NT2/D1 (cell line): ENCODE measurements around the gene ZFC3H1.

Experiments
- SUZ12 ChIP-seq: IDR thresholded peaks from 2 replicates; pipeline ENCODE4 v1.6.1; 2011; ENCODE audit not compliant: insufficient read length, insufficient read depth; ENCODE audit errors: extremely low read depth
- YY1 ChIP-seq: IDR thresholded peaks from 2 replicates; pipeline ENCODE4 v1.6.1; 2011; ENCODE audit not compliant: insufficient read length, insufficient read depth

- no peak for TF ChIP-seq YY1
- no peak for TF ChIP-seq SUZ12
Observed at GRCh38 chr12:71610031-71610795, 53.4 kb downstream of the ZFC3H1 start.
